Activated T-cell treated with anti-CD3 and anti-CD28 coated beads for 4 hours (primary cell): ENCODE measurements around the gene AMT.

Experiments
- DNase-seq: peaks from one replicate; pipeline ENCODE4 v3.0.0-alpha.2; 2020

Gene AMT, protein sequence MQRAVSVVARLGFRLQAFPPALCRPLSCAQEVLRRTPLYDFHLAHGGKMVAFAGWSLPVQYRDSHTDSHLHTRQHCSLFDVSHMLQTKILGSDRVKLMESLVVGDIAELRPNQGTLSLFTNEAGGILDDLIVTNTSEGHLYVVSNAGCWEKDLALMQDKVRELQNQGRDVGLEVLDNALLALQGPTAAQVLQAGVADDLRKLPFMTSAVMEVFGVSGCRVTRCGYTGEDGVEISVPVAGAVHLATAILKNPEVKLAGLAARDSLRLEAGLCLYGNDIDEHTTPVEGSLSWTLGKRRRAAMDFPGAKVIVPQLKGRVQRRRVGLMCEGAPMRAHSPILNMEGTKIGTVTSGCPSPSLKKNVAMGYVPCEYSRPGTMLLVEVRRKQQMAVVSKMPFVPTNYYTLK

DNA sequence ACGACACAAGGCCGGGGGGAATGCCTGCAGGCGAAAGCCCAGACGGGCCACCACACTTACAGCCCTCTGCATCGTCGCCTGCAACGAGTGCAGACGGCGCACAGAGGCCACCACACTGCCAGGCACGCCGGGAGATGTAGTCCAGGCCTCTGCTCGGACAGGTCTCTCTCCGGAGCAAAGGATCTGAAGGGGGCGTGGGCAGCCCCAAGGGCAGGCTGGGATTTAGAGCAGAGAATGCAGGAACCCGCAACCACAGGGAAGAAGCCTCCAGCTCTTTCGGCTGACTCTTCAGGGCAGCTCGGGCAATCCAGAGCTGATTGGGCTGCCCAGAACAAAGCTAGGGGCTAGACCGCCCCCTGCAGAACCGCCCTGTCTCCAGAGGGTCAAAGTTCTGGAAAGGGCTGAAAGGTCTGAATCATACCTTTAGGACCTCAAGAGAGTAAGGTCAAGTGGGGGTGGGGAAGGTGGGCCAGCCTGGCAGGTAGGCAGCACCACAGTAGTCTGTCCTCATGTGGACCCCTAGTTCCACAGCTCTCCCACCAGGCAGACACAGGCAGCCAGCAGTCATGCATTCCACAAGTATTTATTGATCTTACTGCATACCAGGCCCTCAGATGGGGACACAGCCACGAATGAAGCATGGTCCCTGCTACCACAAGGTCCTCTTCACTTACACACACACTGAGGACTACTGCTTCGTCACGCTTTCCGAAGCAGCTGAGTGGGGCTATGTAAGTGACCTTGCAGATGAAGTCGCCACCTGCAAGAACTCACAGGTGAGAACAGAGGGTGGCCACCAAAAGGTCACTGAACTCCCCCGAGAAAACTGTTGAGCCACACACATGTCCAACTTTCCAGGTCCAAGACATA lies at the start of gene AMT:
Gene AMT, minus strand, starts transcription at position 95 of the 870 bp plus-strand sequence. Its CDS starts 23 bp downstream, at position 72.
- DNase-seq = no peak

DNA sequence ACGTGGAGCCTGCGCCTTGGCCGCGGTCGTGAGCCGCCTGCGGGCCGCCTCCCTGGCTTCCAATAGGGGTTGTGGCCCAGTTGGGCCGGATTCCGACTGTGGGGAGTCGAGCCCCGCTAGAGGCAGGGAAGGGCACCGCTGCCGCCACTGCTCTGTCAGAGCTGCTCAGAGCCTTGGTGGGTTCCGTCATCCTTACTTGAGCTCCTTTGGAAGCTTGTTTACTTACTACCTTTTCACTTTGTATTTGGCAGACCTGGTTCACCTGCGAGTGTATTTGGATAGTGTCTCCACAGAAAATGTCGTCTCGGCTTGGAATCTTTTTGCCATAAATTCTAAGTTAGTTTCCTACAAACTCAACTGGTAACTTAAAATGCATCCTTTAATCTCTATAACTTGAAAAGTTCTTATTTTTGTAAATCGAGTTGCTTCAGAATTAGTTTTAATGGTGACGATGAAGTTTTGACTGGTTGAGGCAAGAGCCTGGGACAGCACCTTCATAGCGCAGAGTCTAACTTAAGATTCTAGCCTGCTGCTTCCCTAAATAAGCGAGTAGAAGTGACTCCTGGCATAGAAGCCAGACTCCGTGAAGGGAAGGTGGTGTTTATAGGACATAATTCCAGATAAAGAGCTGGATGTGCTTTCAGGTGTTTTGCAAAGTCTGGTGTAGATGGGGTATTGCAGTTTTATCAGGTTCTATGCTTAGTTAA lies 48.6 kb upstream of the AMT start:
- no peak for DNase-seq

- DNase-seq = peak; percentile 90
Observed at GRCh38 chr3:49469936-49470713, 47.9 kb upstream of the AMT start, which contains the start of gene DAG1. DAG1 (plus strand) TSS chr3:49470267; CDS start chr3:49510535, 40,268 bp downstream.

- DNase-seq = no peak
Observed at GRCh38 chr3:49469037-49469935, 47.0 kb upstream of the AMT start.

DNA sequence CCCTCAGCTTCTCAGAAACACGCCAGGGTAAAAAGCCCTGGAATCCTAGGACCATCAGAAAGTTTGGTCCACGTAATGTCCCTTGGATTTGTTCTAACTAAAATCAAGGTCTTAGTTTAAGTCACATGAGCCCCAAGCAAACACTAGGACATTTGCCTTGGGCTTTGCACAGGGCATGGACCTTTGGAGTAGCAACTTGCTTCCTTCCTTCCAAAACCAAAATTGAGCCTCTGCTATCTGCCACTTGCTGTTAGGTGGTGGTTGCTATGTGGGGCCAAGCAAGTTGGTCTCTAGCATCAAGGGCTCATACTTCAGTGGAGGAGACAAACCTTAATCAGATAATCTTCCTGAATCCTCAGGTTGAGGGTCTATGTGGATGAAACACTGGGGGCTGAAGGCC lies 43.8 kb upstream of the AMT start:
- DNase-seq = no peak

DNA sequence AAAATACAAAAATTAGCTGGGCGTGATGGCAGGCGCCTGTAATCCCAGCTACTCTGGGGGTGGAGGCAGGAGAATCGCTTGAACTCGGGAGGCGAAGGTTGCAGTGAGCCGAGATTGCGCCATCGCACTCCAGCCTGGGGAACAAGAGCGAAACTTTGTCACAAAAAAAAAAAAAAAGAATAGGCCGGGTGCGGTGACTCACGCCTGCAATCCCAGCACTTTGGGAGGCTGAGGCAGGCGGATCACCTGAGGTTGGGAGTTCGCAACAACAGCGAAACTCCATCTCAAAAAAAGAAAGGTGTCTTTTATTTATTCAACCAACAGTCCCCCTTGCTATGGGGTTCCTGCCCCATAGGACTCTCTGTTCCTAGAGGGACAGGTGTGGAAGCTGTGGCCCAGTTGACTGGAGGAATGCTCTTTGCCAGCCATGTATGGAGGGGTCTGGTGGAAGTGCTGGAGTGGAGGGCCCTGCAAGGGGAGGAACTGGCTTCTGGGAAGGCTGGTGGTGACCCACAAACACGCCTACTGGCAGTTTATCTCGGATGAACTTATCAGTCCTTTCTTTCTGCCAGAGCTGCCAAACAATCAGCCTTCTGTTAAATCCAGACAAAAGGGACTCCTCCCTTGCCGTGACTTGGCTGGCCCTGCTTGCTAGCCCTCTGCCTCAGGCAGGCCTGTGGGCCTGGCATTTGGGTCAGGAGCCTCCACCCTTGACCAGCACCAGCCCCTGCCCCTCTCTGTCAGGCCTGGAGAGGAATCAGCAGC lies 43.2 kb upstream of the AMT start:
- DNase-seq = no peak

DNA sequence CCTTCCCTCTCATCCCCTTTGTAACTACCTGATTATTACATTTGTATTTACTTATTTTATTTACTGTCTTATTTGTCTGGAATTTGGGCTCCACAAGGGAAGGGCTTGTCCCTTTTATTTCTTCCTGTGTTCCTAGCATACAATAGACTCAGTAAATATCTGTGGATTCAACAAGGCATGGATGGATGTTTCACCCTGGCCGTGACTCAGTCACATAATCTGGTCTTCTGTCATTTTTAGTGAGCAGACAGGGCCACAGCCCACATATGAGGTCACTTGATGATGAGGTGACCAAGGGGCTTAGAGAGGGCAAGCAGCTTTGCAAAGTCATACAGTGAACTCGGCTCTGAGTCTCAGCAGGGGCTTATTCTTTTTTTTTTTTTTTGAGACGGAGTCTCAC lies 39.9 kb upstream of the AMT start:
- DNase-seq = no peak

- no peak for DNase-seq
Observed at GRCh38 chr3:49461443-49462171, 39.3 kb upstream of the AMT start.

GRCh38 chr3:49460956-49461355 lies 38.7 kb upstream of the AMT start:
- no peak for DNase-seq

- DNase-seq = no peak
Observed at GRCh38 chr3:49460188-49460890, 38.1 kb upstream of the AMT start.

- no peak for DNase-seq
Observed at GRCh38 chr3:49456466-49456865, 34.2 kb upstream of the AMT start.

- DNase-seq = no peak
Observed at GRCh38 chr3:49454898-49455681, 32.8 kb upstream of the AMT start.

DNA sequence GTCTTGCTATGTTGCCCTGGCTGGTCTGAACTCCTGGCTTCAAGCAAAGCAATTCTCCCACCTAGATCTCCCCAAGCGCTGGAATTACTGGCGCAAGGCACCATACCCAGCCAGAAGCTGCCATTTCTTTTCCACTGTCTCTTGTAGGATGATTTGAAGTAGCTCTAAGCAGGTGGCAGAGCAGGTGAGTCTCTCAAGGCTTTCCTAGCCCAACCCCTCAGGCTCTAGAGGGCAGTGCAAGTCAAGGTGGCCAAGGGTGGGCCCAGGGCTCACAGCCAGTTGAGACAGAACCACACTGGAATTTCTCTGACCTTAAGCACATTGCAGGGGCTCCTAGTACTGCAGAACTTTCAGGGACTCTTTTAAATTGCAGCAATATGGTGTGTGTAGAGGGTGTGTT lies 32.2 kb upstream of the AMT start:
- no peak for DNase-seq

GRCh38 chr3:49453621-49454020 lies 31.3 kb upstream of the AMT start:
- DNase-seq = no peak

- DNase-seq = no peak
Observed at GRCh38 chr3:49445391-49445790, 23.1 kb upstream of the AMT start.

DNA sequence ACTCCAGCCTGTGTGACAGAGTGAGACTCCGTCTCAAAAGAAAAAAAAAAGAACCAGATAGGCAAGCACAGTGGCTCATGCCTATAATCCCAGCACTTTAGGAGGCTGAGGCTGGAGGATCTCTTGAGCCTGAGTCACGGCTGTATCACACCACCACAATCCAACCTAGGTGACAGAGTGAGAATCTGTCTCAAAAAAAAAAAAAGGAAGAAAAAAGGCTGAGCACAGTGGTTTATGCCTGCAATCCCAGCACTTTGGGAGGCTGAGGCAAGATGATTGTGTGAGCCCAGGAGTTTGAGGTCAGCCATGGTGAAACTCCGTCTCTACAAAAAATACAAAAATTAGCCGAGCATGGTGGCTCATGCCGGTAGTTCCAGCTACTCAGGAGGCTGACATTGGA lies 12.5 kb upstream of the AMT start:
- no peak for DNase-seq

DNA sequence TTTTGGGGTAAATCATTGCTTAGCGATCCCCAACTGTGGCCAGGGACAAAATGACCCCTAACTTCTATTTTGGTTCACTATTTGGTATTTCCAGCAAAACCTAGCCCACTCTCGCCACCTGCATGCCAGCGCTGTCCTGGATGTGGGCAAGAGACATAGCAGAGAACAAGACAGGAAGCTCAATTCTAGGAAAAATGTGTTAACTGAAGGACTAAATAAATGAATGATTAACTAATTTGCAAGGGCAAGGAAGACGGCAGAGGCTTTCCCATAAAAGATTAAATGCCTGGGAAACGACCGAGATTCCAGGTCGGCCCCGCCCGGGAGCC lies 6.4 kb upstream of the AMT start:
- DNase-seq = no peak

DNA sequence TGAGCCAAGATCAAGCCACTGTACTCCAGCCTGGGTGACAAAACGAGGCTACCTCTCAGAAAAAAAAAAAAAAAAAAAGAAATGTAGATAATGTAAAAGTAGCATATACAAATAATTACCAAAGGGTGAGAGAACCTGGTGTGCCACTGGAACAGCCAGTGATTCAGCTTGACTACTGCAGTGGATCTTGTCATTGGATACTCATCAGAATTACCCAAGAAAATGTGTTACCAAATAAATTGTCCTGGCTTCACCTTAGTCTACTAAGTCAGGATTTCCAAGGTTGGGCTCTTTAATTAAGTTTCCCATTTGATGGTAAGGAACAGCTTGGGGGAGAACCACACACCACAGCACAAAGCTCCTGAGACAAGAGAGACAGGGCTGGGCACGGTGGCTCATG lies 5.3 kb upstream of the AMT start:
- no peak for DNase-seq

GRCh38 chr3:49424816-49425215 lies 2.5 kb upstream of the AMT start:
- no peak for DNase-seq
